ENCODE data around the gene CHD5. TPM values are rescaled to one million over a fixed set of nuclear protein-coding genes. Genes with fewer than 3 reads are reported as not detected.

Gene CHD5
- total RNA-seq, 2 experiments from 2014 or later = 0.25 to 0.76 TPM

DNA sequence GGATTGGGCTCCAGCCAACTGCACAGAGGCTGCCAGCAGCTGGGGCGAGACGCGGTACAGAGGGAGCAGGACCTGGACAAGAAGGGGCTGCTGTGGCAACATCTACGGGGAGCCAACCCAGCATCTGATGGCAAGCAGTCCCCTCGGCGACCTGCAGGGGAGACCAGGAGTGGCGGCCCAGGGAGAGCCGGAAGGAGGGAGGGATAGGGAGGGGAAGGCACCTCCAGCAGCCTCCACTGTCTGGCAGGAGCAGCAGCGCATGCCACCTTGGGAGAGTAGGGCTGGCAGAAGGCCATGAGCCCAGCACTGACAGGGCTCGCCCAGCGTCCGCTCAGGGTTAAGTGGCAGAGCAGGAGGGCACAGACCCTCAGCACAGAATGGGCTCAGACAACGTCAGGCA lies 17.3 kb downstream of the CHD5 start:
- H3K4me3 Mint-ChIP-seq = no peak overlapping the region
- peaks cover 4% of the 10 kb centered on the region for H3K4me1 Mint-ChIP-seq
- POLR2A ChIA-PET = no interaction called here
- no peak for ATAC-seq
- H3K9me3 Mint-ChIP-seq (ENCODE audit: low read depth) = no peaks in the 10 kb centered on the region
- H3K27ac Mint-ChIP-seq = no peak overlapping the region
- no peak for DNase-seq
- H3K36me3 Mint-ChIP-seq (ENCODE audit: low read depth) = no peaks in the 10 kb centered on the region
- CTCF ChIA-PET = no interaction called here
- intact Hi-C loops (cut with DNase I, micrococcal nuclease) = no loop called here
- H3K27me3 Mint-ChIP-seq = peaks cover 14% of the 10 kb centered on the region

- Mint-ChIP-seq H3K4me1 (peaks cover 8% of the 10 kb centered on the region), H3K4me3 (no peak overlapping the region), H3K9me3 (ENCODE audit: low read depth) (no peaks in the 10 kb centered on the region), H3K27me3 (peaks cover 14% of the 10 kb centered on the region), H3K27ac (no peak overlapping the region), H3K36me3 (ENCODE audit: low read depth) (no peaks in the 10 kb centered on the region)
- ATAC-seq (no peak), DNase-seq (no peak)
- CTCF ChIA-PET = no interaction called here
- intact Hi-C loops (cut with DNase I, micrococcal nuclease) = no loop called here
- POLR2A ChIA-PET = no interaction called here
Observed at GRCh38 chr1:6162341-6162740, 17.8 kb downstream of the CHD5 start.

GRCh38 chr1:6158181-6158580 lies 21.9 kb downstream of the CHD5 start:
- ChIA-PET CTCF (no interaction called here), POLR2A (no interaction called here)
- Mint-ChIP-seq H3K9me3 (ENCODE audit: low read depth) (no peaks in the 10 kb centered on the region), H3K27me3 (peaks cover 12% of the 10 kb centered on the region), H3K4me1 (peaks cover 10% of the 10 kb centered on the region), H3K36me3 (ENCODE audit: low read depth) (no peaks in the 10 kb centered on the region), H3K4me3 (no peak overlapping the region), H3K27ac (no peak overlapping the region)
- DNase-seq (no peak), ATAC-seq (no peak)
- intact Hi-C loops (cut with DNase I, micrococcal nuclease) = no loop called here

DNA sequence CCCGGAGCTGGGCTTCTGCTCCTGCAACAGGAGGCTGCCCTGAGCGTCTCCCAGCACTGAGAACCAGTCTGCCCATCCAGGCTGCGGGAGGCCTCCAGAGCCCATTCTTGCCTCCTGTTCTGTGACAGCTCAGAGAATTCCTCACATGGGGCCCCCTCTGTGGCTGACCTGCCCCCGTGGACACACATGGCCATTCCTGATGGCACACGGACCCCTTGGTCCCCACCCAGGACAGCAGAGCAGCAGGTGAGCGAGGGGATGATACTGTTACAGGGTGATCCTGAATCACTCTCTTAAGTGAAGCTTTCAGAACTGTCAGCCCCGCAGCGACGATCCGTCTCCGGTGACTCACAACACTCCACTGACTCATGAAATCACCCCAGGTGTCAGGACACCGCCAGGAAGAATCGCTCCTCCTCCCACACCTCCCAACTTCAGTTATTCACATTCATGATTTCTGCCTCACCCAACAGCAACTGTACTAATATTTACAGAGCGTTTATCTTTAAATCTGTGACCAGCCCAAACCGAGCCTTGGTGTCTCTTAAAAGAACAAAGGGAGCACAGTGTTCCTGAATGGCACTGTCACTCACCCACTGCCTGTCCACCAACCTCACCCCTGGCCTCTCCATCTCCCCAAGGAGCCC lies 22.5 kb downstream of the CHD5 start:
- Mint-ChIP-seq H3K27ac (no peak overlapping the region), H3K9me3 (ENCODE audit: low read depth) (no peaks in the 10 kb centered on the region), H3K4me1 (peaks cover 10% of the 10 kb centered on the region), H3K27me3 (peaks cover 12% of the 10 kb centered on the region), H3K36me3 (ENCODE audit: low read depth) (no peaks in the 10 kb centered on the region), H3K4me3 (no peak overlapping the region)
- ChIA-PET POLR2A (no interaction called here), CTCF (interaction anchor here (0.6 kb wide), 1 partner anchor 66 kb away, joined by 3 read pairs; no protein-coding TSS in a partner anchor)
- ATAC-seq = peak; percentile 93
- intact Hi-C loops (cut with DNase I, micrococcal nuclease) = no loop called here
- DNase-seq = peak; percentile 75

DNA sequence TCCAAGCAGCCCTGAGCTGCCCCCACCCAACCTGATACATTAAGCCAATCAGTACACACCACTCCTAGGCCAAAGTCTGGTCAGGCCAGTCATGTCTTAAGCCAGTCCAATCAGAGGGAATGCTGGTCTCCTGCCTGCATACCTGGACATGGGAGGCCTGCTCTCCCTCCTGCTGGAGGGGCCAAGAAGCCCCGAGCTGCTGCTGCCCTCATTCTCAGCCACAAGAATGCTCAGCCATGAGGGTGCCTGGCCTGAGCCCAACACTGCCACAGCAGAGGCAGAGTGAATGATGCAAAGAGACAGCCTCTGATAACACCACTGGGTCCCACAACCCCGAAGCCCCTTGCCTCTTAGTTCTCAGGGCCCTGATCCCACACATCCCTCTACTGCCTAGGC lies 23.0 kb downstream of the CHD5 start:
- Mint-ChIP-seq H3K27me3 (peaks cover 12% of the 10 kb centered on the region), H3K27ac (no peak overlapping the region), H3K36me3 (ENCODE audit: low read depth) (no peaks in the 10 kb centered on the region), H3K4me3 (no peak overlapping the region), H3K9me3 (ENCODE audit: low read depth) (no peaks in the 10 kb centered on the region), H3K4me1 (peaks cover 10% of the 10 kb centered on the region)
- POLR2A ChIA-PET = no interaction called here
- ATAC-seq = peak; percentile 5
- CTCF ChIA-PET = interaction anchor here (0.6 kb wide), 1 partner anchor 65 kb away, joined by 3 read pairs; no protein-coding TSS in a partner anchor
- intact Hi-C loops (cut with DNase I, micrococcal nuclease) = no loop called here
- no peak for DNase-seq

DNA sequence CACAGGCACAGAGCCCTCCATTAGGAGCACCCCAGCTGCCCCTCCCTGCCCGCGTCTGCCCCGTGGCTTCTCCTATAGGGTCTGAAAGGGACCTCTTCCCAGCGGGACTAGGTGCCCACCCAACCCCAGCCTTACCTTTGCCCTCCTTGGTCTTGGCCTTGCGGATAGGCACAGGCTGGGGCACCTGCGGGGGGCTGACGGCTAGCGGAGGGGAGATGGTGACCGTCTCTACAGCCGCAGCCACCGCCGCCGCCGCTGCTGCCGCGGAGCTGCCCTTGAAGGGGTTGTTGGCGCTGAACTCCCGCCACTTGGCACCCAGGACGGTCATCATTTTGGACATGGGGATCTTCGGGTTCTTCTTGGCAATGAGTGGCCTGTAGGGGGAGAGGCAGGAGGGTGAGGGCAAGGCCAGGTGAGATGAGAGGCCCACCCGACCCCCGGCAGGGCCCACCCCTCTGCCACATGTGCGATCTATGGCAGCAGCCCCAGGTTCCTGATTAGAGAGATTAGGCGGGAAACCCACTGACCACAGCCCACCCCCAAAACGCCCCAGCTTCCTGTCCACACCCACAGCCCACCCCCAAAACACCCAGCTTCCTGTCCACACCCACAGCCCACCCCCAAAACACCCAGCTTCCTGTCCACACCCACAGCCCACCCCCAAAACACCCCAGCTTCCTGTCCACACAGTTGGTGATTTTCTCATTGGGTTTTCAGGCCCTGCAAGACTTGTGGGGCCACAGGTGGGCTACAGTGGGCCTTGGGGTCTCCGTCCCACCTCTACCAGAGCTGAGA lies 25.4 kb downstream of the CHD5 start:
- DNase-seq (no peak), ATAC-seq (no peak)
- H3K27ac Mint-ChIP-seq = no peak overlapping the region
- peaks cover 7% of the 10 kb centered on the region for H3K27me3 Mint-ChIP-seq
- ChIA-PET CTCF (no interaction called here), POLR2A (no interaction called here)
- no peaks in the 10 kb centered on the region for H3K9me3 Mint-ChIP-seq (ENCODE audit: low read depth)
- H3K4me3 Mint-ChIP-seq = no peak overlapping the region
- H3K4me1 Mint-ChIP-seq = peaks cover 10% of the 10 kb centered on the region
- intact Hi-C loops (cut with DNase I, micrococcal nuclease) = no loop called here
- H3K36me3 Mint-ChIP-seq (ENCODE audit: low read depth) = no peaks in the 10 kb centered on the region

DNA sequence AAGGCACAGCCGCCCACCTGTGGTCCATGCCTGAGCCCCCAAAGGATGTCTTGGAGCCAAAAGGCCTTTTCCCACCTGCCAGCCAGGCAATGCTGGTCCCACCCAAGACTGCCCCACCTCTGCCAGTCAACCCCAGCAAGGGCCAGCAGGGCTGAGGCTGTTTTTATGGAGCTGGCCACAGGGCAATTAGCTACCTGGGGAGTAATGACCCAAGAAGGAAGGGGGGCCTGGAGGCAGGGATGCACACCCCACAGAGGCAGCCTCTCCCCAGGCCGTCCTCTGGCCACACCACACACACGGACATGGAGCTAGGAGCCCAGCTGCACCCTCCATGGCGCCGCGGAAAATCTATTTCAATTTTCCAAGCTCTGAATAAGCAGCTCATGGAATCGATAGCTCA lies 27.2 kb downstream of the CHD5 start:
- Mint-ChIP-seq H3K4me3 (no peak overlapping the region), H3K36me3 (ENCODE audit: low read depth) (no peaks in the 10 kb centered on the region), H3K27ac (no peak overlapping the region), H3K27me3 (peaks cover 2% of the 10 kb centered on the region), H3K9me3 (ENCODE audit: low read depth) (no peaks in the 10 kb centered on the region), H3K4me1 (peaks cover 12% of the 10 kb centered on the region)
- DNase-seq (no peak), ATAC-seq (no peak)
- POLR2A ChIA-PET = no interaction called here
- intact Hi-C loops (cut with DNase I, micrococcal nuclease) = no loop called here
- CTCF ChIA-PET = no interaction called here

DNA sequence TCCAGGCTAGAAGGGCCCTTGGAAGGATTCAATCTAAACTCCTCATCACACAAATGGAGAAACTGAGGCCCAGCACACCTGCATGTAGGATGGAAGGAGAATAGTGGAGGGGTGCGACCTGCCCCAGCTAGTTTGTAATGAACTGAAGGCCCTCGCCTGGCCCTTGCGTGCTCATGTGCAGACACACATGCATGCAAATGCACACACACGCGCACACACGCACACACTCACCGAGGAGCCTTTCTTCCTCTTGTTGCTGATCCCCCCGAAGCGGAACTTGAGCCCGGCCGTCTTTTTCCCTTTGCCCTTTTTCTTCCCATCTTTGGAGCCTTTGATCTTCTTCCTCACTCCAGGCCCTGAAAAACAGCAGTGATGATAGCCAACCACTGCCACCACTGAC lies 27.9 kb downstream of the CHD5 start:
- peaks cover 2% of the 10 kb centered on the region for H3K27me3 Mint-ChIP-seq
- CTCF ChIA-PET = no interaction called here
- no peak overlapping the region for H3K4me3 Mint-ChIP-seq
- ATAC-seq (no peak), DNase-seq (no peak)
- POLR2A ChIA-PET = no interaction called here
- no peaks in the 10 kb centered on the region for H3K36me3 Mint-ChIP-seq (ENCODE audit: low read depth)
- H3K27ac Mint-ChIP-seq = no peak overlapping the region
- no peaks in the 10 kb centered on the region for H3K9me3 Mint-ChIP-seq (ENCODE audit: low read depth)
- peaks cover 6% of the 10 kb centered on the region for H3K4me1 Mint-ChIP-seq
- intact Hi-C loops (cut with DNase I, micrococcal nuclease) = no loop called here

DNA sequence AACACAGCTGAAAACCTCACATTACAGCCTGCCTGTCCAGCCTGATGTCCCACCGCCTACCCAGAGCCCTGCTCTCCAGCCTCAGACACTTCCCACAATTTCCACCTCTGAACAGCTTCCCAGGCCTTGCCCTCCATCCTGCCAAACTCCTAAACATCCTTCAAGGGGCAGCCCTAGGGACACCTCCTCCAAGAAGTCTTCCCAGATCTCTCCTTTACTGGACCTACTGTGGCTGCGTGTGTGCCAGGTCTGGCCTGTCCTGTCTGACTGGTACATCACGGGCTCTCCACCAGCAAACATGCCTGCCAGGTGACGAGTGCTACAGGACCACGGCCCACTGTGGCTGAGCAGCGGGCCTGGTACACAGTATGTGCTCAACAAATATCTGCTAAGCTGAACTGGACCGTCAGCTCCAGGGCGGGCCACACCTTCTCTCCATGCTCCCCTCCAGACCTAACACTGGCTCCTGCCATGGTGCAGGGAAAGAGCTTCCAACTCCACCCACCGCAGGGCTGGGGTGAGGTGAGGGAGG lies 28.8 kb downstream of the CHD5 start:
- DNase-seq (no peak), ATAC-seq (no peak)
- POLR2A ChIA-PET = no interaction called here
- H3K4me1 Mint-ChIP-seq = peaks cover 6% of the 10 kb centered on the region
- peaks cover 4% of the 10 kb centered on the region for H3K27me3 Mint-ChIP-seq
- no peak overlapping the region for H3K27ac Mint-ChIP-seq
- intact Hi-C loops (cut with DNase I, micrococcal nuclease) = no loop called here
- no peak overlapping the region for H3K4me3 Mint-ChIP-seq
- no peaks in the 10 kb centered on the region for H3K9me3 Mint-ChIP-seq (ENCODE audit: low read depth)
- no peaks in the 10 kb centered on the region for H3K36me3 Mint-ChIP-seq (ENCODE audit: low read depth)
- CTCF ChIA-PET = no interaction called here

GRCh38 chr1:6150006-6150938 lies 29.8 kb downstream of the CHD5 start:
- Mint-ChIP-seq H3K4me1 (peaks cover 6% of the 10 kb centered on the region), H3K4me3 (no peak overlapping the region), H3K27me3 (peaks cover 7% of the 10 kb centered on the region), H3K9me3 (ENCODE audit: low read depth) (no peaks in the 10 kb centered on the region), H3K36me3 (ENCODE audit: low read depth) (no peaks in the 10 kb centered on the region), H3K27ac (no peak overlapping the region)
- DNase-seq (no peak), ATAC-seq (no peak)
- intact Hi-C loops (cut with DNase I, micrococcal nuclease) = no loop called here
- ChIA-PET POLR2A (no interaction called here), CTCF (no interaction called here)

DNA sequence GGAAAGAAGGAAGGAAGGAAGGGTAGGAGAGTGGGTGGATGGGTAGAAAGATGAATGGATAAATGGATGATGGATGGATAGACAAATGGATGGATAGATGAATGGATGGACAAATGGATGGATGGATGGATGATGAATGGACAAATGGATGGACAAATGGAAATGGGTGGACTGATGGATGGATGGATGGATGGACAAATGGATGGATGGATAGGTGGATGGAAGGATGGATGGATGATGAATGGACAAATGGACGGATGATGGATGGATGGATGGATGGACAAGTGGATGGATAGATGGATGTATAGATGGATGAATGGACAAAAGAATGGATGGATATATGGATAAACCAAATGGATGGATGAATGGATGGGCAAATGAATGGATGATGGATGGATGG lies 30.5 kb downstream of the CHD5 start:
- no peak overlapping the region for H3K27ac Mint-ChIP-seq
- ATAC-seq (no peak), DNase-seq (no peak)
- H3K4me3 Mint-ChIP-seq = no peak overlapping the region
- ChIA-PET POLR2A (no interaction called here), CTCF (no interaction called here)
- H3K36me3 Mint-ChIP-seq (ENCODE audit: low read depth) = no peaks in the 10 kb centered on the region
- H3K9me3 Mint-ChIP-seq (ENCODE audit: low read depth) = no peaks in the 10 kb centered on the region
- intact Hi-C loops (cut with DNase I, micrococcal nuclease) = no loop called here
- H3K4me1 Mint-ChIP-seq = peaks cover 5% of the 10 kb centered on the region
- H3K27me3 Mint-ChIP-seq = peaks cover 7% of the 10 kb centered on the region
